Activated naive CD4-positive, alpha-beta T cell (primary cell): ENCODE measurements around the gene RAI1.
A peak's percentile ranks its signal among the peaks of the same experiment; 100 is the strongest.

ENCODE experiments used
- DNase-seq, 4 experiments: peaks; one replicate each; lab custom pipeline; 2025; lab: John Stamatoyannopoulos, UW

The RAI1 gene

GRCh38 chr17:17730250-17730935 lies 49.1 kb downstream of the RAI1 start:
- no peak for DNase-seq

- no peak for DNase-seq
These were observed 51.2 kb downstream of the RAI1 start for GRCh38 chr17:17732444-17732843.

DNA sequence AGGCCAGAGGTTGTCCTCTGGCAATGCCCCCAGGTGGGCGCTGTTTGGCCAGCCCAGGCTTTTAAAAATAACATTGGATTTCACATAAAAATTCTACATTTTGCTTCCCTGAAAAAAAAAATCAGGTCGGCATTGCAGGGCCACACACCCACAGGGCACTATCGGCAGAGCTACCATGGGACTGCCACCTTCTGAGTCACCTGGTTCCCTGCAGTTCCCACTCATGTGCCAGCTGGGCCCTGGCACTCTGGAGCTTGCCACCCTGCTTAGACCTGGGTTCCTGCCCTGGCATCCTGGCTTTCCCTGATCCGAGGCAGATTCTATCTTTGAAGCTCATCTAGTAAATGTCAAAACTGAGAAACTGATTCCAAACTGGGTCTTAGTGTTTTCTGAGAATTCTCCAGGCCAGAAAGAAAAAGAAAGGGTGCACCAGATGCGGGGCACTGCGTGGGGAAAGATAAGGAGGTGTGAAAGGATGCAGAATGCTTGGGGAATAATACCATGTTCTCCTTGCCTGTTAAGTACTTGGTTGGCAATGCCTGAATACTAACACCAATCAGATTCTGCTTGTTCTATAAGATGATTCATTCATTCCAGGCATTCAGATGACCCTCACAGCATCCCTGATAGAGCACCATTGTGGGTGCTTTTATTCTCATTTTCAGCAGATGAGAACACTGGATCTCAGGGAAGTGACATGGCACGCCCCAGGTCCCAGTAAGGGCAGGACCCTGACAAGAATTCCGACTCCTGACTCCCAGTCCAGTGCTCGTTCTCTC lies 51.8 kb downstream of the RAI1 start:
- no peak for DNase-seq

GRCh38 chr17:17736205-17737183 lies 55.2 kb downstream of the RAI1 start:
- no peak for DNase-seq

- DNase-seq = no peak
These were observed 57.0 kb downstream of the RAI1 start for GRCh38 chr17:17737961-17738894.

GRCh38 chr17:17738901-17739300 lies 57.6 kb downstream of the RAI1 start:
- no peak for DNase-seq

- no peak for DNase-seq
These were observed 58.3 kb downstream of the RAI1 start for GRCh38 chr17:17739388-17740066.

DNA sequence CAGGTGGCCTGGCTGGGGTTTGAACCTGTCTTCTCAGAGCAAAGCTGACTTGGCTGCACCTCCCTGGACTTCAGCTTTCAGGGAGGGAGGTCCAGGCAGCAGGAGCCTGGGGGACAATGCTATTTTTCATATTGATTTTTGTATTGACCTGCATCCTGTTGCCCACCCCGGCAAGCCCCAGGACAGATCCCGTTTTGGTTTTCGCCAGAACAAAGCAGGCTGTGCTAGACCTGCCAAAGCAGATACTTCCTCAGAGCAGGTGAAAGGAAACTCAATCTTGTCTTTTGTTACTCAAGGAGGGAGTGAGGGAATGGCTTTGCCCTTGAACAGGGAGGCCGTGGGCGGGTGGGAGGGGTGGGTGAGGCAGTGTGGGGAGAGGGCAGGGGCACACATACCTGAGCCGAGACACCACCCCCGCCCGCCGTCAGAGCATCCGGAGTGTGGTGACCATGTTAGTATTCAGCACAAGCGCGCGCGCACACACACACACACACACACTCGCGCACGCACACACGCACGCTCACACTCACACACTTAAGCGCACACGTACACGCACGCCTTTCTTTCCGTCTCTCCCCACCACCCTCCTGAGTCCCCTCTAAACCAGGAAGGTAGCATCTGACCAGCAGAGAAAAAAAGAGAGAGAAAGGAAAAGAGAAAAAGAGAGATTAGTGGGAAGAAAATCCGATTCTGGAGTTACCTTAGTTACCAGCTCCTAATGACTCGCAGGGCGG lies 59.5 kb downstream of the RAI1 start:
- DNase-seq = peak in 1 of 4 experiments; percentile 58

- no peak for DNase-seq
These were observed 60.2 kb downstream of the RAI1 start for GRCh38 chr17:17741349-17742023.

DNA sequence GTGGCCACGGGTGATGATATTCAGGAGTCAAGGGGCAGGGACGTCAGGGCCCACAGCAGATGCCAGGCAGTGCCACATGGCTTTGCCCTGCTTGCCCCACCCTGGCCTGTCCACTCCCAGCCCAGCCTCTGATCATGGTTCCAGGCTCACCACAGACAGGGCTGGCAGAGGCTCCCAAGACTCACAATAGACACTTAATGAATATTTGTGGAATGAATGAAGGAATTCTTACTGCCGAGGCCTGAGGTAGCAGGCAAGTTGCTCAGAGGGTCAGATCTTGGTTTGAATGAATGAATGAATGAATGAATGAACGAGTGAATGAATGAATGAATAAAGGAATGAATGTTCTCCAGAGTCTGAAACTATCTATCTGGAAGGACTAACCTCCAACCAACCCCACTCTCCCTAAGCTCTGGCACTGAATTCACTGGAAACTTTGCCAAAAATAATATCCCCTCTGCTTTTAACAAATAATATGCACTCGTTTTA lies 60.9 kb downstream of the RAI1 start:
- DNase-seq = no peak

DNA sequence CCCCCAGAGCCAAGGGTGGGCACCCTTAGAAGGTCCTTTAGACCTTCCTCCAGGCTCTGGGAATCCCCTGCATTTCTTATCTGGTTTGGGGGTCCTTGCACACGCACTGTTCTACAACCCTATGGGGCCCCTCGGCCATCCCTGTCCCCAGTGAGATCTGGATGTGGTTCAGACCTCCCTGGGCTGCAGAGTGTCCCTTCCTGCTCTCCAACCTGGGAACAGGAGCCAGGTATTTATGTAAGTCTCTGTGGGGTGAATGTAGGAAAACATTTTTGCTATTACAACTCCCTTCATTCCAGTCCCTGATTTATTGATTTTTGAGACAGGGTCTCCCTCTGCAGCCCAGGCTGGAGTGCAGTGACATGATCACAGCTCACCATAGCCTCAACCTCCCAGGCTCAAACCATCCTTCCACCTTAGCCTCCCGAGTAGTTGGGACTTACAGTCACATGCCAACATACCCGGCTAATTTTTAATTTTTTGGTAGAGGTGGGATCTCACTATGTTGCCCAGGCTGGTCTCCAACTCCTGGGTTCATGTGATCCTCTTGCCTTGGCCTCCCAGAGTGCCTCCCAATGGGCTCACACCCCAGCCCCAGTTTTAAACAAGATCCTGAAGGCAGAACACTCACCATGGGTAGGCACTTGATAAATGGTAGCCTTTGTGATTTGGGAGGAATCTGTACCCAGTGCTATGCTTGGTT lies 61.6 kb downstream of the RAI1 start:
- no peak for DNase-seq

DNA sequence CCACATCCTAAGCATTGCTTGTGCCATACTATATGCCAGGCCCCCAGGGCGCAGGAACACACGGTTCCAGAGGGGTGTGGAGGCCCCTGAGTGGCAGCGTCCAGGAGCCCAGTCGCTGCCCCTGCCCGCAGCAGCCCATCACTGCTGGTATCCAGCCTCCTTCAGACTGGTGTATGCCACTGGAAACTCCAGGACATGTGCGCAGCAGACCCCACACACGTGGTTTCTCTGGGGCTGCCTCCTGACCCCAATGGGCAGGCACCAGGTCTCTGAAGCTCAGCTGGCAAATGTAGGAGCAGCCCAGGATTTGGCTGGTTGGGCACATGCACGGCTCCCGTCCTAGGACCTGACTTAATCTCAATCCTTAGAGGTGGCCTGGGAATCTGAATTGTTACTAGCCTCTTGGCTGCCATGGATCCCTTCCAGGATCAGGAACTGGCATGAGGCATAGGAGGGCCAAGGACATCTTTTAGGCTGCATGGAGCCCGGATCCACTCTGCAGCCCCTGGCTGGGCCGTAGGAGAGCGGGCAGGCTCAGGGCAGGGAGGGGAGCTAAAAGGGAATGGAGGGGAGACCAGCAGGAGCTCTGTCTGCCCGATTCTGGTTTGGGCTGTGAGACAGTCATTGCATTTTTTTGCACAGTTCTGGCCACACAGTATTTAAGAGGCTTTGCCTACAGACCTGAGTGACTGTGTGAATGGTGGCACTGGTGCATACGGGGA lies 62.3 kb downstream of the RAI1 start:
- DNase-seq = no peak

GRCh38 chr17:17744116-17744515 lies 62.9 kb downstream of the RAI1 start:
- DNase-seq = no peak

- DNase-seq = no peak
These were observed 64.5 kb downstream of the RAI1 start for GRCh38 chr17:17745476-17746455.

DNA sequence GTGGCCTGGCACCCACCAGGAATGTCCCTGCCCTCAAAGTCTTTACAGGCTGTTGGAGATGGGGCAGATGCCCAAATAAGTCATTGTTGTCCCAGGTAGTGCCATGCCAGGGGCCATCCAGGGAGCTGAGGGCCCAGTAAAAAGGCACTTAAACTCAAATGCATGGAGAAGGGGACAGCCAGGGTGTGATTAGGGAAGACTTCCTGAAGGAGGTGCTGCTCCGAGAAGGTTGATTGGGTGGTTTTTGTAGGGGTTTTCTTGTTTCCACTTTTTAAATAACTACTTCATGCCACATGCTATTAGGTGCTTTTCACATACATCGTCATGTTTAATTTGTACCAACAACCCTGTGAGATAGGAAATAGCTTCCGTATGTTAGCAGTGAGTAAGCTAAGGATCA lies 66.9 kb downstream of the RAI1 start:
- DNase-seq = no peak

- no peak for DNase-seq
These were observed 67.3 kb downstream of the RAI1 start for GRCh38 chr17:17748604-17749003.
